ENCODE data around the gene RPS27L.

GRCh38 chr15:63194880-63195568 is 37.7 kb upstream of the RPS27L start:
- TF ChIP-seq CTCF (conservative IDR thresholded peaks at IDR 0.05; ENCODE audit: low read length) (no peak), EZH2phosphoT487 (IDR thresholded peaks at IDR 0.05; ENCODE audit: borderline replicate concordance, low read depth, low read length) (no peak)
